Measurements from ENCODE around the gene ALDH1B1. TPM values are rescaled to one million over a fixed set of nuclear protein-coding genes. Genes with fewer than 3 reads are reported as not detected.

ALDH1B1 gene
- total and polyA plus RNA-seq, 2 donors = 6.7 to 15.0 TPM

GRCh38 chr9:38359689-38360385 is 32.7 kb upstream of the ALDH1B1 start:
- 73% methylated on average over 5 of the region's 5 CpGs for WGBS
- DNase-seq (ENCODE audit: low read depth in 6 of 9, low spot score in 9 of 9) = no peak
- Histone ChIP-seq H3K4me1 (ENCODE audit: control insufficient read depth in 2 of 2, insufficient read depth in 2 of 2, low read length in 2 of 2) (no peaks in the 10 kb centered on the region), H3K36me3 (ENCODE audit: control insufficient read depth in 2 of 2, insufficient read depth in 2 of 2, low read length in 1 of 2) (no peaks in the 10 kb centered on the region), H3K4me3 (ENCODE audit: low read length in 2 of 2) (no peak overlapping the region), H3K27ac (ENCODE audit: low read depth in 1 of 2, low read length in 1 of 2) (no peak overlapping the region), H3K9me3 (ENCODE audit: control insufficient read depth in 2 of 2, insufficient read depth in 1 of 2, low read length in 1 of 2) (no peaks in the 10 kb centered on the region), H3K27me3 (ENCODE audit: control insufficient read depth in 2 of 2, insufficient read depth in 1 of 2, low read length in 1 of 2) (no peaks in the 10 kb centered on the region)

GRCh38 chr9:38360839-38361472 is 31.5 kb upstream of the ALDH1B1 start:
- Histone ChIP-seq H3K36me3 (ENCODE audit: control insufficient read depth in 2 of 2, insufficient read depth in 2 of 2, low read length in 1 of 2) (no peaks in the 10 kb centered on the region), H3K27me3 (ENCODE audit: control insufficient read depth in 2 of 2, insufficient read depth in 1 of 2, low read length in 1 of 2) (no peaks in the 10 kb centered on the region), H3K27ac (ENCODE audit: low read depth in 1 of 2, low read length in 1 of 2) (no peak overlapping the region), H3K4me3 (ENCODE audit: low read length in 2 of 2) (no peak overlapping the region), H3K9me3 (ENCODE audit: control insufficient read depth in 2 of 2, insufficient read depth in 1 of 2, low read length in 1 of 2) (no peaks in the 10 kb centered on the region), H3K4me1 (ENCODE audit: control insufficient read depth in 2 of 2, insufficient read depth in 2 of 2, low read length in 2 of 2) (no peaks in the 10 kb centered on the region)
- DNase-seq (ENCODE audit: low read depth in 6 of 9, low spot score in 9 of 9) = no peak
- 96% methylated on average over 7 of the region's 7 CpGs for WGBS

DNA sequence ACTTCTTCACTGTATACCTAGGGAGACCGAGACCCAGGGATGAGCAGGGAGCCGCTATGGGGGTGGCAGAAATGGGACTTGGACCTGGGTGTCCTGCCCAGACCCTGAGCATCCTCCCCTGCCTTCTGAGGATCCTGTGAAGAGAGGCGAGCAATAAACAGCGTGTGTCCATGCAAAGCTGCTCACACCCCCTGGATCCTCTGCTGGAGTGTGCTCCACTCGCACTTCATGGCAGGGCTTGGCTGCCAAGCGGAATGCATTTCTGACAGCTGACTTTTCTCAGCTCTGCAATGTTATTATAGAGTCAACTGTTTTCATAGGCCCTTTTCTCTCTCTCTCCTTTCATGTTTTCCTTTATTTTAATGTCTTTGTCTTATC is 31.0 kb upstream of the ALDH1B1 start:
- H3K27me3 ChIP-seq (ENCODE audit: control insufficient read depth in 2 of 2, insufficient read depth in 1 of 2, low read length in 1 of 2) = no peaks in the 10 kb centered on the region
- 94% methylated on average over 6 of the region's 6 CpGs for WGBS
- H3K36me3 ChIP-seq (ENCODE audit: control insufficient read depth in 2 of 2, insufficient read depth in 2 of 2, low read length in 1 of 2) = no peaks in the 10 kb centered on the region
- no peak overlapping the region for H3K27ac ChIP-seq (ENCODE audit: low read depth in 1 of 2, low read length in 1 of 2)
- no peaks in the 10 kb centered on the region for H3K9me3 ChIP-seq (ENCODE audit: control insufficient read depth in 2 of 2, insufficient read depth in 1 of 2, low read length in 1 of 2)
- no peaks in the 10 kb centered on the region for H3K4me1 ChIP-seq (ENCODE audit: control insufficient read depth in 2 of 2, insufficient read depth in 2 of 2, low read length in 2 of 2)
- DNase-seq (ENCODE audit: low read depth in 6 of 9, low spot score in 9 of 9) = no peak
- H3K4me3 ChIP-seq (ENCODE audit: low read length in 2 of 2) = no peak overlapping the region

- WGBS = 37% methylated on average over 21 of the region's 21 CpGs
- no peaks in the 10 kb centered on the region for H3K36me3 ChIP-seq (ENCODE audit: control insufficient read depth in 2 of 2, insufficient read depth in 2 of 2, low read length in 1 of 2)
- H3K9me3 ChIP-seq (ENCODE audit: control insufficient read depth in 2 of 2, insufficient read depth in 1 of 2, low read length in 1 of 2) = no peaks in the 10 kb centered on the region
- no peaks in the 10 kb centered on the region for H3K4me1 ChIP-seq (ENCODE audit: control insufficient read depth in 2 of 2, insufficient read depth in 2 of 2, low read length in 2 of 2)
- H3K27ac ChIP-seq (ENCODE audit: low read depth in 1 of 2, low read length in 1 of 2) = no peak overlapping the region
- peak in 8 of 9 donors; percentile 13 to 67 (median 35) for DNase-seq (ENCODE audit: low read depth in 6 of 9, low spot score in 9 of 9)
- no peaks in the 10 kb centered on the region for H3K27me3 ChIP-seq (ENCODE audit: control insufficient read depth in 2 of 2, insufficient read depth in 1 of 2, low read length in 1 of 2)
- no peak overlapping the region for H3K4me3 ChIP-seq (ENCODE audit: low read length in 2 of 2)
Measured at GRCh38 chr9:38362852-38363588, 29.5 kb upstream of the ALDH1B1 start.

DNA sequence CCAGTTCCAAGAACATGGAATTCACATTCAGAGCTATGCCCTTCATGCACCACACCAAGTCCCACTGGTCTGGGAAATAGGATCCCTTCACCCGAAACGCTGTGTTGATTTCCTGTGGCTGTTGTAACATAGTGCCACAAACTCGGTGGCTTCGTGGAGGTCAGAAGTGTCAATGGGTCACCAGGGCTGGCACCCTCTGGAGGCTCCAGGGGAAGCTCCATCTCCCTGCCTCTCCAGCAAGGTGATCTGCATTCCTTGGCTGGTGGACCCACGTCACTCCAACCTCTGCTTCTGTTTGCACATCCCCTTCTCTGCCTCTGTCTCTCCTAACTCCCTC is 28.9 kb upstream of the ALDH1B1 start:
- Histone ChIP-seq H3K4me1 (ENCODE audit: control insufficient read depth in 2 of 2, insufficient read depth in 2 of 2, low read length in 2 of 2) (no peaks in the 10 kb centered on the region), H3K27me3 (ENCODE audit: control insufficient read depth in 2 of 2, insufficient read depth in 1 of 2, low read length in 1 of 2) (no peaks in the 10 kb centered on the region), H3K4me3 (ENCODE audit: low read length in 2 of 2) (no peak overlapping the region), H3K36me3 (ENCODE audit: control insufficient read depth in 2 of 2, insufficient read depth in 2 of 2, low read length in 1 of 2) (no peaks in the 10 kb centered on the region), H3K27ac (ENCODE audit: low read depth in 1 of 2, low read length in 1 of 2) (no peak overlapping the region), H3K9me3 (ENCODE audit: control insufficient read depth in 2 of 2, insufficient read depth in 1 of 2, low read length in 1 of 2) (no peaks in the 10 kb centered on the region)
- DNase-seq (ENCODE audit: low read depth in 6 of 9, low spot score in 9 of 9) = no peak
- 84% methylated on average over 5 of the region's 5 CpGs for WGBS

DNA sequence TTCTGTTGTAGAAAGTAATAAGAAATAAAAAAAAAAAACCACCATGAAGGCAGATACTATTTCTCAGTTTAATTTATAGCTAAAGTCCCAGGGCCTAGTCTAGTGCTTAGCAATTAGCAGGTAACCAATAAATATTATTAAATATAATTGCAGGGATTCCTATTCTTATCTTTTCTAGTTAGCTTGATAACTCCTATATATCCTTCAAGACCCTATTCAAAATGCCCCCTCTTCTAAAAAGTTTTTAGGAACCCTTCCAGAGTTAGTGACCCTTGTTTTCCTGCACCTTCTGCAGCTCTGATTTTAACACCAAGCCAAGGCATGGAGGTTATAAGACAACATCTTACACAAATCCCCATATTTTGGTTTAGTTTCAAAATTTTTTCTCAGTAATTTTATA is 24.6 kb upstream of the ALDH1B1 start:
- H3K9me3 ChIP-seq (ENCODE audit: control insufficient read depth in 2 of 2, insufficient read depth in 1 of 2, low read length in 1 of 2) = no peaks in the 10 kb centered on the region
- H3K27ac ChIP-seq (ENCODE audit: low read depth in 1 of 2, low read length in 1 of 2) = no peak overlapping the region

GRCh38 chr9:38368731-38369130 is 23.8 kb upstream of the ALDH1B1 start:
- Histone ChIP-seq H3K27ac (ENCODE audit: low read depth in 1 of 2, low read length in 1 of 2) (no peak overlapping the region), H3K4me1 (ENCODE audit: control insufficient read depth in 2 of 2, insufficient read depth in 2 of 2, low read length in 2 of 2) (no peaks in the 10 kb centered on the region), H3K36me3 (ENCODE audit: control insufficient read depth in 2 of 2, insufficient read depth in 2 of 2, low read length in 1 of 2) (no peaks in the 10 kb centered on the region), H3K27me3 (ENCODE audit: control insufficient read depth in 2 of 2, insufficient read depth in 1 of 2, low read length in 1 of 2) (peaks cover 0 to 6% of the 10 kb centered on the region in 2 donors), H3K9me3 (ENCODE audit: control insufficient read depth in 2 of 2, insufficient read depth in 1 of 2, low read length in 1 of 2) (no peaks in the 10 kb centered on the region), H3K4me3 (ENCODE audit: low read length in 2 of 2) (no peak overlapping the region)
- DNase-seq (ENCODE audit: low read depth in 6 of 9, low spot score in 9 of 9) = no peak
- WGBS = 91% methylated on average over 2 of the region's 2 CpGs

More for the DNA sequence above, 24.6 kb upstream of the ALDH1B1 start:
- Histone ChIP-seq H3K27me3 (ENCODE audit: control insufficient read depth in 2 of 2, insufficient read depth in 1 of 2, low read length in 1 of 2) (peaks cover 0 to 6% of the 10 kb centered on the region in 2 donors), H3K36me3 (ENCODE audit: control insufficient read depth in 2 of 2, insufficient read depth in 2 of 2, low read length in 1 of 2) (no peaks in the 10 kb centered on the region), H3K4me1 (ENCODE audit: control insufficient read depth in 2 of 2, insufficient read depth in 2 of 2, low read length in 2 of 2) (no peaks in the 10 kb centered on the region), H3K4me3 (ENCODE audit: low read length in 2 of 2) (no peak overlapping the region)
- no peak for DNase-seq (ENCODE audit: low read depth in 6 of 9, low spot score in 9 of 9)

DNA sequence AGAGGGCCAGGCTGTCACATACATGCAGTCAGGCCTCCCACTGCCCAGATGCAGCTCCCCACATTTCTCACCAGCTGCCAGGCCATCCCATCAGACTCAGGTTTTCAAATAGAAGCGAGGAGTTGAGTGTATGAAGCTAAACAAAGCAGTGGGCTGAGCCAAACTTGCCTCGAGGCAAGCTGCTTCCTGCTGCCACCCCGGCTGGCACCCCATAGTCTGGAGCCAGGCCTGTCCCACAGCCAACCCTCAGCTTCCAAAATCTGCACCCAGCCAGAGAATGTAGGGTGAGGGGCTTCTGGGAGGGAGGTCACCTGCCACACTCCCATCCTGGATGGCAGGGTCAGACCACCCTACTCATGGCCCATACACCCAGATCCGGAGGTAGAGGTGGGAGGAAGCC is 22.3 kb upstream of the ALDH1B1 start:
- no peaks in the 10 kb centered on the region for H3K36me3 ChIP-seq (ENCODE audit: control insufficient read depth in 2 of 2, insufficient read depth in 2 of 2, low read length in 1 of 2)
- no peak overlapping the region for H3K4me3 ChIP-seq (ENCODE audit: low read length in 2 of 2)
- peaks cover 0 to 6% of the 10 kb centered on the region in 2 donors for H3K27me3 ChIP-seq (ENCODE audit: control insufficient read depth in 2 of 2, insufficient read depth in 1 of 2, low read length in 1 of 2)
- no peak for DNase-seq (ENCODE audit: low read depth in 6 of 9, low spot score in 9 of 9)
- 68% methylated on average over 4 of the region's 4 CpGs for WGBS
- no peaks in the 10 kb centered on the region for H3K9me3 ChIP-seq (ENCODE audit: control insufficient read depth in 2 of 2, insufficient read depth in 1 of 2, low read length in 1 of 2)
- H3K27ac ChIP-seq (ENCODE audit: low read depth in 1 of 2, low read length in 1 of 2) = no peak overlapping the region
- no peaks in the 10 kb centered on the region for H3K4me1 ChIP-seq (ENCODE audit: control insufficient read depth in 2 of 2, insufficient read depth in 2 of 2, low read length in 2 of 2)

DNA sequence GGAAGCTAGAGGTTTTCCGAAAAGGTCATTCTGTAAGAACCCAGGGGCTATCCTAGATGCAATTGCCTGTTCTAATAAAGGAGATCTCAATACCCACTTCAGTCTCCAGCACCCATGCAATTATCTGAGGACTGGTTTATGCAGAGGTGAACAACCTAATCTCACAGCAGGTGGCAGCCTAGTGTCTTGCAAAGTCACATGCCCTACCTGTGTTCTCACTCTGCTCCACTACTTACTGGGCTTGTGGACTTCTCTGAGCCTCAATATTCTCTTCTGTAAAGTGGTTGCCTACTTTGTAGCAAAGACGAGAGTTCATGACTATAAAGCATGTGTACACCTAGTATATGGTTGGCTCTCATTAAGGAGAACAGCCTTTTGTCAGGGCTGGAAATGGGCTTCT is 21.0 kb upstream of the ALDH1B1 start:
- peaks cover 0 to 6% of the 10 kb centered on the region in 2 donors for H3K27me3 ChIP-seq (ENCODE audit: control insufficient read depth in 2 of 2, insufficient read depth in 1 of 2, low read length in 1 of 2)
- no peaks in the 10 kb centered on the region for H3K36me3 ChIP-seq (ENCODE audit: control insufficient read depth in 2 of 2, insufficient read depth in 2 of 2, low read length in 1 of 2)
- no peak overlapping the region for H3K4me3 ChIP-seq (ENCODE audit: low read length in 2 of 2)
- H3K27ac ChIP-seq (ENCODE audit: low read depth in 1 of 2, low read length in 1 of 2) = no peak overlapping the region
- no peaks in the 10 kb centered on the region for H3K9me3 ChIP-seq (ENCODE audit: control insufficient read depth in 2 of 2, insufficient read depth in 1 of 2, low read length in 1 of 2)
- 97% methylated on average over 2 of the region's 2 CpGs for WGBS
- no peaks in the 10 kb centered on the region for H3K4me1 ChIP-seq (ENCODE audit: control insufficient read depth in 2 of 2, insufficient read depth in 2 of 2, low read length in 2 of 2)
- peak in 2 of 9 donors; percentile 10 to 20 for DNase-seq (ENCODE audit: low read depth in 6 of 9, low spot score in 9 of 9)
